ENCODE measurements around the gene MYH15. TPM values are rescaled to one million over a fixed set of nuclear protein-coding genes. Genes with fewer than 3 reads are reported as not detected.

Gene MYH15
- total RNA-seq, 2 experiments from 2014 or later = 0.46 to 0.57 TPM

DNA sequence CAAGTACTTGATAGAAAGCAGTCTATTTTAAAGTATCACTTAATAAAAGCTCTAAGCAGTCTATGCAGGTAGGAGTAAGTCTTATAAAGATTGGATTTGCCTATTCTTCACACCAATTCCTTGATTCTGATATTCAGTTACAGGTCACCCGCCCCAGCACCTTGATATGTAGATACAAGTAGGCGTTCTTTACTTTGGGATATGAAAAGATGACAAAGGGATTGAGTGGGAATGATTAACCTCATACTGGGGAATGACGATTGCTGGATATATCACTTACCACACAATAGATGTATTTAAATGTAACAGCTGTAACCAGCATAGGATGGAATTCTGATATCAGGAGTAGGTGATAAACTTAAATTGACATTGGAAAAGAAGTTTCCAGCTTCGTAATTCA is 166.9 kb downstream of the MYH15 start:
- Histone ChIP-seq H4K20me1 (ENCODE audit: insufficient read depth, low read length) (no peaks in the 10 kb centered on the region), H3K9me2 (ENCODE audit: insufficient read depth, low read length) (no peaks in the 10 kb centered on the region), H3K4me2 (ENCODE audit: low read length) (no peak overlapping the region), H3K79me2 (ENCODE audit: insufficient read depth, low read depth, low read length) (no peaks in the 10 kb centered on the region), H3K36me3 (ENCODE audit: insufficient read depth, low read length) (no peaks in the 10 kb centered on the region), H3K4me3 (ENCODE audit: low read depth, low read length, poor library complexity, severe bottlenecking) (no peak overlapping the region), H3K27ac (ENCODE audit: low read depth, low read length, poor library complexity, severe bottlenecking) (no peak overlapping the region), H3K4me1 (ENCODE audit: insufficient read depth, low read length, poor library complexity, severe bottlenecking) (peaks cover 10% of the 10 kb centered on the region), H2AFZ (ENCODE audit: low read length) (no peak overlapping the region), H3K9me3 (ENCODE audit: low read length) (no peaks in the 10 kb centered on the region)
- intact Hi-C loops (cut with micrococcal nuclease; ENCODE audit: unreplicated experiment) = no loop called here
- ChIA-PET POLR2A (interaction anchor here (0.6 to 1.2 kb wide), 4 partner anchors 45 to 1911 kb away, joined by 3 to 4 read pairs (median 4); no protein-coding TSS in a partner anchor), CTCF (ENCODE audit: unreplicated experiment) (no interaction called here)
- DNase-seq (ENCODE audit: low spot score) = no peak
- no peak for TF ChIP-seq EZH2phosphoT487 (IDR thresholded peaks at IDR 0.05; ENCODE audit: borderline replicate concordance, low read depth, low read length)
- no peak for TF ChIP-seq CTCF (conservative IDR thresholded peaks at IDR 0.05; ENCODE audit: low read length)
- no TSS peak for BruUV-seq (replicated peaks)

DNA sequence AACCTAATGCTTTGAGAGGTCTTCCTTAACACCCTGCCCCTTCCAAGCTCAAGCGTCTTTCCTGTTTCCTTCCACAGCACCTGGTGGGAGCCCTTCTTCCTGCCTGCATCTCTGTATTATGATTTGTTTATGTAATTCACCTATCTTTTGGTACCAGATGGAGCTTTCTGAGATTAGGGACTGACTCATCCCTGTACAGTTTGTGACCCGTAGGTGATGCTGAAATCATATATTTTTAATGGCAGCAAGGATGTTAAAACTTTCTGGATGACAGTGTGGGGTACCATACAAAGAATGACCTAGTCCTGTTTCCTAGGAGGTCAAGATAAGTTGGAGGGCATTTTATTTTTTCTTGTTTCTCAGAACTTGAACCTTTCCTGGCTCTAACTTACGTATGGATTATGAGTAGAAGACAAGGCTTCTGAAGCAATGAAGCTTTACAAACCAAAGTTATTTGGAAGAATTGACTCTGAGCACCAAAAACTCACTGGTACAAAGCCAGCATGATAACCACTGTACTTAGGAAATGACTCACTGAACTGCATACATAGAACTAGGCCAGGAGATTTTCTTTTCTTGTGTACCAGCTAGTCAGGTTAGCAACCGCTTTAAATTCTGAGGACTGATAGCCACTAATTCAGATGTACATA is 167.4 kb downstream of the MYH15 start:
- CTCF ChIA-PET (ENCODE audit: unreplicated experiment) = no interaction called here
- no peaks in the 10 kb centered on the region for H3K9me3 ChIP-seq (ENCODE audit: low read length)
- TF ChIP-seq CTCF (conservative IDR thresholded peaks at IDR 0.05; ENCODE audit: low read length) (no peak), EZH2phosphoT487 (IDR thresholded peaks at IDR 0.05; ENCODE audit: borderline replicate concordance, low read depth, low read length) (no peak)
- H3K27ac ChIP-seq (ENCODE audit: low read depth, low read length, poor library complexity, severe bottlenecking) = no peak overlapping the region
- H3K4me1 ChIP-seq (ENCODE audit: insufficient read depth, low read length, poor library complexity, severe bottlenecking) = peaks cover 10% of the 10 kb centered on the region
- no peaks in the 10 kb centered on the region for H4K20me1 ChIP-seq (ENCODE audit: insufficient read depth, low read length)
- POLR2A ChIA-PET = interaction anchor here (1.2 kb wide), 1 partner anchor 59 kb away, joined by 4 read pairs; no protein-coding TSS in a partner anchor
- no peak for DNase-seq (ENCODE audit: low spot score)
- no peaks in the 10 kb centered on the region for H3K9me2 ChIP-seq (ENCODE audit: insufficient read depth, low read length)
- H2AFZ ChIP-seq (ENCODE audit: low read length) = no peak overlapping the region
- no peaks in the 10 kb centered on the region for H3K79me2 ChIP-seq (ENCODE audit: insufficient read depth, low read depth, low read length)
- no peaks in the 10 kb centered on the region for H3K36me3 ChIP-seq (ENCODE audit: insufficient read depth, low read length)
- H3K4me3 ChIP-seq (ENCODE audit: low read depth, low read length, poor library complexity, severe bottlenecking) = no peak overlapping the region
- no peak overlapping the region for H3K4me2 ChIP-seq (ENCODE audit: low read length)
- intact Hi-C loops (cut with micrococcal nuclease; ENCODE audit: unreplicated experiment) = no loop called here
- no TSS peak for BruUV-seq (replicated peaks)

DNA sequence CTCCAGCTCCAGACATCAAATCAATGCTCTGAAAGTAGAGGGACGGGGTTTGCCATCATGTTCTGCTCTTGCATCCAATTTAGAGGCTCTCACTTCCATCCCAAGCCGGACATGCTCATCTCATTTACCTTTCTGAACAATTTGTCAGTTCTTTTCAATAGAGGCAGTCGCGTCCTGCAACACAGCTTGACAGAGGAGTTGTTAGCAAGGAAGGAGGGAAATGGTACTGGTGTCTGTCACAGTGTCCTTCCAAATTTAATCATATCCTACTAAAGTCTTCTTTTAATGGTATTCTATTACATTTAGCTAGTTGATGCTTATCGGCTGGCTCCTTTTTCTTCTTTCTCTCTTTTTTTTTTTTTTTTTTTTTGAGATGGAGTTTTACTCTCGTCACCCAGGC is 168.5 kb downstream of the MYH15 start:
- Histone ChIP-seq H3K27ac (ENCODE audit: low read depth, low read length, poor library complexity, severe bottlenecking) (no peak overlapping the region), H3K4me1 (ENCODE audit: insufficient read depth, low read length, poor library complexity, severe bottlenecking) (peaks cover 10% of the 10 kb centered on the region), H4K20me1 (ENCODE audit: insufficient read depth, low read length) (no peaks in the 10 kb centered on the region), H2AFZ (ENCODE audit: low read length) (no peak overlapping the region), H3K79me2 (ENCODE audit: insufficient read depth, low read depth, low read length) (no peaks in the 10 kb centered on the region), H3K36me3 (ENCODE audit: insufficient read depth, low read length) (no peaks in the 10 kb centered on the region), H3K9me2 (ENCODE audit: insufficient read depth, low read length) (no peaks in the 10 kb centered on the region), H3K4me3 (ENCODE audit: low read depth, low read length, poor library complexity, severe bottlenecking) (no peak overlapping the region), H3K4me2 (ENCODE audit: low read length) (no peak overlapping the region), H3K9me3 (ENCODE audit: low read length) (no peaks in the 10 kb centered on the region)
- POLR2A ChIA-PET = interaction anchor here (0.6 kb wide), 1 partner anchor 80 kb away, joined by 4 read pairs; no protein-coding TSS in a partner anchor
- BruUV-seq (replicated peaks) = no TSS peak
- no peak for DNase-seq (ENCODE audit: low spot score)
- TF ChIP-seq EZH2phosphoT487 (IDR thresholded peaks at IDR 0.05; ENCODE audit: borderline replicate concordance, low read depth, low read length) = no peak
- no peak for TF ChIP-seq CTCF (conservative IDR thresholded peaks at IDR 0.05; ENCODE audit: low read length)
- intact Hi-C loops (cut with micrococcal nuclease; ENCODE audit: unreplicated experiment) = no loop called here
- CTCF ChIA-PET (ENCODE audit: unreplicated experiment) = no interaction called here

All from OCI-LY7 (cell line).